ENCODE measurements around the gene SMAD6.

SMAD6 gene

GRCh38 chr15:66661432-66662096 lies 40.5 kb upstream of the SMAD6 start:
- H3K27ac ChIP-seq: no peak overlapping the region
- TF ChIP-seq, protein P1, sequence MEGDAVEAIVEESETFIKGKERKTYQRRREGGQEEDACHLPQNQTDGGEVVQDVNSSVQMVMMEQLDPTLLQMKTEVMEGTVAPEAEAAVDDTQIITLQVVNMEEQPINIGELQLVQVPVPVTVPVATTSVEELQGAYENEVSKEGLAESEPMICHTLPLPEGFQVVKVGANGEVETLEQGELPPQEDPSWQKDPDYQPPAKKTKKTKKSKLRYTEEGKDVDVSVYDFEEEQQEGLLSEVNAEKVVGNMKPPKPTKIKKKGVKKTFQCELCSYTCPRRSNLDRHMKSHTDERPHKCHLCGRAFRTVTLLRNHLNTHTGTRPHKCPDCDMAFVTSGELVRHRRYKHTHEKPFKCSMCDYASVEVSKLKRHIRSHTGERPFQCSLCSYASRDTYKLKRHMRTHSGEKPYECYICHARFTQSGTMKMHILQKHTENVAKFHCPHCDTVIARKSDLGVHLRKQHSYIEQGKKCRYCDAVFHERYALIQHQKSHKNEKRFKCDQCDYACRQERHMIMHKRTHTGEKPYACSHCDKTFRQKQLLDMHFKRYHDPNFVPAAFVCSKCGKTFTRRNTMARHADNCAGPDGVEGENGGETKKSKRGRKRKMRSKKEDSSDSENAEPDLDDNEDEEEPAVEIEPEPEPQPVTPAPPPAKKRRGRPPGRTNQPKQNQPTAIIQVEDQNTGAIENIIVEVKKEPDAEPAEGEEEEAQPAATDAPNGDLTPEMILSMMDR (conservative IDR thresholded peaks at IDR 0.05; ENCODE audit: low read depth): no peak
- CTCF ChIA-PET: interaction anchor here (0.6 kb wide), 1 partner anchor 1382 kb away, joined by 4 read pairs; no protein-coding TSS in a partner anchor
- no peak for DNase-seq (ENCODE audit: low spot score)
- POLR2A ChIA-PET (ENCODE audit: low non-redundant PET): no interaction called here

DNA sequence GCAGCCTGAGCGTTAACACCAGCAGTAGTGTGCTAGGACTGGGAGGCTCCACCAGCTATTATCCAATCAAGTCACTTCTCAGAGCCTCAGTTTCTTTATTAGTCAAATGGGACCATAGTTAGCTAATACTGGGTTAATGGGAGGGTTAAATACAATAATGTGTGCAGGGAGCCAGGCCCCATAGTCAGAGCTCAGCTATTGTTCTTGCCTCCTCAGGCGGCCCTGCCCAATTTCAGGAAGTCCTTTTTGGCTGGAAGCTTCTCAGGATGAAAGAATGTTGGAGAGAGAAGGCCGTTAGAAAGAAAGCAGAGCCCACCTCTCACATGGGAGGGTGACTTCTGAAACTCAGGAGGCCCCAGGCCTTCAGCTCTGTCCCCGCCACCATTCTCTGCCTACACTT lies 39.5 kb upstream of the SMAD6 start:
- no peak for DNase-seq (ENCODE audit: low spot score)
- TF ChIP-seq, protein P1 (conservative IDR thresholded peaks at IDR 0.05; ENCODE audit: low read depth): no peak
- ChIA-PET POLR2A (ENCODE audit: low non-redundant PET) (no interaction called here), CTCF (interaction anchor here (0.6 to 0.7 kb wide), 2 partner anchors 1383 to 1475 kb away, joined by 3 to 4 read pairs; no protein-coding TSS in a partner anchor)
- no peak overlapping the region for H3K27ac ChIP-seq

DNA sequence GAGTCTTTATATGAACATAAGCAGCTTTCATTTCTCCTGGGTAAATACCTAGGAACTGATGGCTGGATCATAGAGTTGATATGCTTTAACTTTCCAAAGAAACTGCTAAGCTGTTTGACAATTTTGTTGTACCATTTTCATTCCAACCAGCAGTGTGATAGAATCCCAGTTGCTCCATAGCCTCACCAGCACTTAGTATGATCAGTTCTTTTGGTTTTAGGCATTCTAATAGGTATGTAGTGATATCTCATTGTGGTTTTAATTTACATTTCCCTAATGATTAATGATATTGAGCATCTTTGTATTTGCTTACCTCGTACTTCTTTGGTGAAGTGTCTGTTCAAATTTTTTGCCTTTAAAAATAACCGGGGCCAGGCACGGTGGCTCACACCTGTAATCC lies 38.4 kb upstream of the SMAD6 start:
- DNase-seq (ENCODE audit: low spot score): no peak
- H3K27ac ChIP-seq: no peak overlapping the region
- POLR2A ChIA-PET (ENCODE audit: low non-redundant PET): no interaction called here
- CTCF ChIA-PET: interaction anchor here (0.6 kb wide), 1 partner anchor 22 kb away, joined by 3 read pairs; no protein-coding TSS in a partner anchor
- TF ChIP-seq, protein P1 (conservative IDR thresholded peaks at IDR 0.05; ENCODE audit: low read depth): no peak

- H3K27ac ChIP-seq: no peak overlapping the region
- no peak for DNase-seq (ENCODE audit: low spot score)
- TF ChIP-seq, protein P1 (conservative IDR thresholded peaks at IDR 0.05; ENCODE audit: low read depth): no peak
- POLR2A ChIA-PET (ENCODE audit: low non-redundant PET): interaction anchor here (0.6 to 0.7 kb wide), 2 partner anchors 133 to 1561 kb away, joined by 3 to 4 read pairs; no protein-coding TSS in a partner anchor
- CTCF ChIA-PET: interaction anchor here (1.2 kb wide), 1 partner anchor 181 kb away, joined by 3 read pairs; no protein-coding TSS in a partner anchor
Observed at GRCh38 chr15:66670175-66670574, 31.9 kb upstream of the SMAD6 start.

DNA sequence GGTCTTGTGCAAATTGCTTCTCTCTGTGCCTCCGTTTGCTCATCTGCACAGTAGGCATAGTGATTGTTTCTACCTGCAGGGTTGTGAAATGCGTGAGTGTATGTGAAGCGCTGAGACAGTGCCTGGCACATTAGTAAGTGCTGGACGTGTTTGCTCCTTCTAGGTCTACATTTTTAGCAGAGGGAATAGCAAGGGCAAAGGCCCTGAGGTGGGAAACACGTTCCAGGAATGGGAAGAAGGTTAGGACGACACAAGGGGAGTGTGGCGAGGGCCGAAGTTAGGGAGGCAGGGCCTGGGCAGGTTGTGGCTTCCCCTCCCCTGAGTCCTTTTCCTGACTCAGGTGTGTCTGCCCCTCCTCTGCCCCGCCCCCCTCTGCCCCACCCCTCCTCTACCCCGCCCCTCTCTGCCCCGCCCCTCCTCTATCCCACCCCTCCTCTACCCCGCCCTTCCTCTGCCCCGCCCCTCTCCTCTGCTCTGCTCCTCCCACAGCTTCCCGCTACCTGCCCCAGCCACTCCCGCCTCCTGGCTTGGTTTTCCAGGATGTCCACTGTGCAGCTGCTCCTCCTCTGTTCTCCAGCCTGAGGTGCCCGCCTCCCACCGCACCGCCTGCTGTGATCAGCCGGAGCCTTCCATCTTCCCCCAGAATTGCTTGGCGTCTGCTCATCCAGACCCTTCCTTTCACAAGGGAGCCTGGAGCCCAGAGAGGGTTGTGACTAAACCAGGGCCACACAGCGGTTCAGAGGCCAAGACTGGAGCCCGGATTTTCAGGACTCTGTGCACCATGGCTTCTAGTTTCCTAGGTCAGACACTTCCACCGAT lies 31.1 kb upstream of the SMAD6 start:
- peak; percentile 93 for DNase-seq (ENCODE audit: low spot score)
- TF ChIP-seq, protein P1 (conservative IDR thresholded peaks at IDR 0.05; ENCODE audit: low read depth): no peak
- ChIA-PET CTCF (interaction anchor here (1.0 to 1.2 kb wide), 2 partner anchors 15 to 180 kb away, joined by 3 to 4 read pairs; no protein-coding TSS in a partner anchor), POLR2A (ENCODE audit: low non-redundant PET) (interaction anchor here (0.6 kb wide), 1 partner anchor 1560 kb away, joined by 3 read pairs; no protein-coding TSS in a partner anchor)
- no peak overlapping the region for H3K27ac ChIP-seq

- TF ChIP-seq, protein P1 (conservative IDR thresholded peaks at IDR 0.05; ENCODE audit: low read depth): no peak
Observed at GRCh38 chr15:66672867-66673266, 29.2 kb upstream of the SMAD6 start.

More at GRCh38 chr15:66672867-66673266, 29.2 kb upstream of the SMAD6 start:
- no peak overlapping the region for H3K27ac ChIP-seq
- POLR2A ChIA-PET (ENCODE audit: low non-redundant PET): no interaction called here
- no peak for DNase-seq (ENCODE audit: low spot score)
- CTCF ChIA-PET: interaction anchor here (0.6 kb wide), 1 partner anchor 458 kb away, joined by 7 read pairs; no protein-coding TSS in a partner anchor

Measured in RWPE1 (cell line).